GM12892 (cell line): ENCODE measurements around the gene GP1BB.

Experiments used
- POLR2A ChIP-seq: IDR thresholded peaks from 2 replicates; pipeline ENCODE4 v1.6.1; 2011; ENCODE audit warnings: low read depth, low read length, control low read depth
- POLR2AphosphoS5 ChIP-seq: IDR thresholded peaks from 2 replicates; pipeline ENCODE4 v1.6.1; 2011; ENCODE audit warnings: low read depth, low read length, control low read depth
- TAF1 ChIP-seq: IDR thresholded peaks from 2 replicates; pipeline ENCODE4 v1.6.1; 2011; ENCODE audit warnings: low read depth, mild to moderate bottlenecking, control low read depth, low read length, borderline replicate concordance

DNA sequence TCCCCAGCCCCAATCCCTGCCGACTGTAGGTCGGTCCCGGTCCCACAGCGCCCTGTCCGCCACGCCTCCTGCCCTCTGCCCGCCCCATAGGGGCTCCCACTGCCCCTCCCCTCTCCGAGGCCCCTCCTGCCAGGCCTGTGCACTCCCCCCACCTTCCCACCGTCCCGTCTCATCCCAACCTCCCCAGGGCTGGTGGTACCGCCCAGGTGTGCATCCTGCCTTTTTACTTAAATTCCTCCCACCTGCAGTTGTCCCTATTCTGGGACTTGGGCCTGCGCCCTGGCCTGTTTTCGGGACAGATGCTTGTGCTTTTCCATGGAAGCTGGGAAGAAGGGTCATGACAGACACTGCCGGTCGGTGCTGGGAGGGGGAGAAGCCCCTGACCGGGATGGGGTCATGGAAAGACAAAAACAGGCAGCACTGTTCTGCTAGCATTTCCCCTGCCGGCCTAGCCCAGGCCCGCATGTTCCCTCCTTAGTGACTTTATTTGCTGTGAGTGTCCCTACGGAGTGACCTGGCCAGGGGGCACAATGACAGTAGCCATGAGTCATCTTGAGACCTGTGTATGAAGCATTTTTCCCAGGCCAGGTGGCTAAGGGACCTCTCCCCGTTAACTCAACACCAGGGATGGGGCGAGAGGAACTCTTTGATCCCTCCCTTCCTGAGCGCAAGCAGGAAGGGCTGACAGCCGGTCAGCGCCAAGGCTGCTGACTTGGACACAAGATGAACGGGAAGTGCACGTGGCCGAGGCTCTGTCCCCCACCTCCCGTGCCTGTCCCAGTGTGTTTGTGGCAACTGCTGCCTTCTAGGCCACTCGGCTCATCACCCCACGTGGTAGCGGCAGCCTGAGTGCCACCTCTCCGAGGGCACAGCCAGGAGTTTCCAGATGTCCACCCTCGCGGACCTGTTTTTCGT is 44.3 kb downstream of the GP1BB start:
- TF ChIP-seq POLR2A (no peak), TAF1 (no peak), POLR2AphosphoS5 (no peak)
